PC-9 (cell line): ENCODE data around the gene ASTE1.

Experiments
- CTCF ChIP-seq: fragments of 200-600 bp; sonication (generic); conservative IDR thresholded peaks from 2 replicates; pipeline ENCODE4 v1.6.1; 2017; ENCODE audit warnings: mixed run types, antibody characterized with exemption, mild to moderate bottlenecking, moderate library complexity
- EZH2 ChIP-seq: fragments of 200-600 bp; sonication (generic); IDR thresholded peaks from 2 replicates; pipeline ENCODE4 v1.8.0; 2017; ENCODE audit warnings: antibody characterized with exemption, low read depth

- no peak for TF ChIP-seq CTCF
- no peak for TF ChIP-seq EZH2
These were observed 49.9 kb downstream of the ASTE1 start for GRCh38 chr3:130976706-130977105.
